B cell (primary cell): ENCODE measurements around the gene PARD3B.

Experiments
- CTCF ChIP-seq: fragments of 200-600 bp; IDR thresholded peaks from one replicate; pipeline ENCODE4 v1.8.0; 2022; ENCODE audit warnings: antibody characterized with exemption, mild to moderate bottlenecking
- EZH2 ChIP-seq: IDR thresholded peaks from 2 replicates; pipeline ENCODE4 v1.6.1; 2012; ENCODE audit warnings: borderline replicate concordance, low read depth, mild to moderate bottlenecking, moderate library complexity, low read length; ENCODE audit not compliant: insufficient read depth, poor library complexity, severe bottlenecking

- no peak for TF ChIP-seq CTCF
- no peak for TF ChIP-seq EZH2
Observed at GRCh38 chr2:204664708-204665121, 119.4 kb downstream of the PARD3B start.
